CD14-positive monocyte (primary cell): ENCODE measurements around the gene SPTLC2. TPM values are rescaled to one million over a fixed set of nuclear protein-coding genes. Genes with fewer than 3 reads are reported as not detected.
A peak's percentile ranks its signal among the peaks of the same experiment; 100 is the strongest.

Source experiments
- DNase-seq, 3 donors: peaks; one replicate each; pipeline ENCODE4 v3.0.0-alpha.2; 2011 to 2022
- H2AFZ ChIP-seq: 2 replicates; pipeline ENCODE4 v1.6.0; 2012; ENCODE audit warnings: mild to moderate bottlenecking, low read depth, low read length, inconsistent platforms; ENCODE audit not compliant: insufficient read depth, poor library complexity, severe bottlenecking
- H3K27ac ChIP-seq, 2 donors: 1 replicate in 1 of 2; 2 replicates in 1 of 2; pipeline ENCODE4 v1.5.1; 2012 to 2013; ENCODE audit warnings: low read length in 2 of 2, control low read depth in 1 of 2, inconsistent platforms in 1 of 2, low read depth in 1 of 2, mild to moderate bottlenecking in 1 of 2
- H3K27me3 ChIP-seq, 2 donors: one replicate each; pipeline versions ENCODE4 v1.6.0 to v1.6.1; 2011 to 2013; ENCODE audit warnings: low read length in 2 of 2; ENCODE audit not compliant: control insufficient read depth in 2 of 2, insufficient read depth in 2 of 2
- H3K36me3 ChIP-seq, 2 donors: replicated peaks in 1 of 2; 1 replicate in 1 of 2; 2 replicates in 1 of 2; pipeline versions ENCODE4 v1.5.1 to v1.6.1; 2012 to 2013; ENCODE audit warnings: low read length in 2 of 2, control low read depth in 1 of 2, inconsistent platforms in 1 of 2, mild to moderate bottlenecking in 1 of 2; ENCODE audit not compliant: insufficient read depth in 2 of 2, control insufficient read depth in 1 of 2
- H3K4me1 ChIP-seq, 2 donors: 1 replicate in 1 of 2; 2 replicates in 1 of 2; pipeline versions ENCODE4 v1.5.1 to v1.6.1; 2012 to 2013; ENCODE audit warnings: low read length in 2 of 2, control low read depth in 1 of 2, inconsistent platforms in 1 of 2, mild to moderate bottlenecking in 1 of 2, moderate library complexity in 1 of 2; ENCODE audit not compliant: insufficient read depth in 2 of 2, control insufficient read depth in 1 of 2
- H3K4me2 ChIP-seq: replicated peaks from 2 replicates; pipeline ENCODE3; 2012; ENCODE audit warnings: low read length, moderate library complexity, mild to moderate bottlenecking; ENCODE audit not compliant: poor library complexity, severe bottlenecking; ENCODE audit errors: extremely low read depth
- H3K4me3 ChIP-seq, 3 experiments: fragments of 200-600 bp in 1 of 3; sonication (generic) in 1 of 3; replicated peaks in 1 of 3; 1 replicate in 2 of 3; 2 replicates in 1 of 3; pipeline ENCODE4 v1.5.1; 2011 to 2013; ENCODE audit warnings: low read length in 3 of 3, mild to moderate bottlenecking in 3 of 3, control low read depth in 2 of 3, low read depth in 2 of 3, inconsistent platforms in 1 of 3, moderate library complexity in 1 of 3
- H3K79me2 ChIP-seq: 2 replicates; pipeline ENCODE4 v1.6.0; 2012; ENCODE audit warnings: mild to moderate bottlenecking, control low read depth, inconsistent platforms, low read length, moderate library complexity; ENCODE audit not compliant: insufficient read depth
- H3K9ac ChIP-seq: 2 replicates; pipeline ENCODE4 v1.6.0; 2017; ENCODE audit warnings: low read length, mild to moderate bottlenecking; ENCODE audit not compliant: insufficient read depth, poor library complexity, severe bottlenecking
- H3K9me3 ChIP-seq, 2 donors: replicated peaks in 1 of 2; 1 replicate in 1 of 2; 2 replicates in 1 of 2; pipeline versions ENCODE4 v1.5.1 to v1.6.1; 2012 to 2013; ENCODE audit warnings: low read length in 2 of 2, control low read depth in 1 of 2; ENCODE audit not compliant: control insufficient read depth in 1 of 2, insufficient read depth in 1 of 2
- H4K20me1 ChIP-seq: 2 replicates; pipeline ENCODE4 v1.6.0; 2012; ENCODE audit warnings: mild to moderate bottlenecking, low read length, control low read depth, moderate library complexity; ENCODE audit not compliant: insufficient read depth
- H3K27ac Mint-ChIP-seq, 7 donors: one replicate each; pipeline ENCODE4 v1.8.0; 2020; ENCODE audit warnings: mild to moderate bottlenecking in 7 of 7, mixed read lengths in 7 of 7, moderate library complexity in 6 of 7, inconsistent platforms in 2 of 7
- H3K27me3 Mint-ChIP-seq, 3 donors: one replicate each; pipeline ENCODE4 v1.8.0; 2021 to 2022; ENCODE audit warnings: low read depth in 3 of 3, mild to moderate bottlenecking in 3 of 3, mixed read lengths in 3 of 3, moderate library complexity in 3 of 3, inconsistent platforms in 1 of 3
- H3K36me3 Mint-ChIP-seq, 2 donors: one replicate each; pipeline ENCODE4 v1.8.0; 2020; ENCODE audit warnings: mixed read lengths in 2 of 2, inconsistent platforms in 1 of 2, mild to moderate bottlenecking in 1 of 2
- H3K4me1 Mint-ChIP-seq: one replicate; pipeline ENCODE4 v1.8.0; 2020; ENCODE audit warnings: mild to moderate bottlenecking, mixed read lengths
- H3K4me3 Mint-ChIP-seq, 2 donors: one replicate each; pipeline ENCODE4 v1.8.0; 2020; ENCODE audit warnings: mild to moderate bottlenecking in 2 of 2, mixed read lengths in 2 of 2, moderate library complexity in 1 of 2
- H3K9me3 Mint-ChIP-seq, 7 donors: one replicate each; pipeline ENCODE4 v1.8.0; 2020 to 2022; ENCODE audit warnings: mixed read lengths in 7 of 7, mild to moderate bottlenecking in 6 of 7, moderate library complexity in 6 of 7, inconsistent platforms in 2 of 7
- WGBS: methylation state at CpG from one replicate; pipeline ENCODE4 v1.1.5; 2013; ENCODE audit warnings: missing lambda C conversion rate; ENCODE audit not compliant: insufficient coverage; 5-methylcytosine and 5-hydroxymethylcytosine counted together
- intact Hi-C, 2 donors: fragments of 100-400 bp; cut with micrococcal nuclease; formaldehyde crosslinking; loops; one replicate each; pipeline versions ENCODE4 v1.15.0 to v1.15.1; 2023
- polyA plus RNA-seq, 3 donors: library from polyadenylated mRNA; depleted of rRNA in 1 of 3; unstranded in 2 of 3; stranded (reverse) in 1 of 3; fragments of 300-500 nt in 2 of 3; fragments of >200 nt in 1 of 3; fragmentation: Illumina TruSeq in 2 of 3; gene quantifications; 1 replicate in 2 of 3; 2 replicates in 1 of 3; pipeline ENCODE4 v1.2.3, GENCODE V29; 2012 to 2021
- TF ChIP-seq, protein P1 (sequence below): fragments of 200-600 bp; IDR thresholded peaks from one replicate; pipeline ENCODE4 v1.8.0; 2022; ENCODE audit warnings: antibody characterized with exemption, mild to moderate bottlenecking

SPTLC2 gene
- polyA plus RNA-seq, 3 donors = 38.1 to 81.9 (median 73.1) TPM

DNA sequence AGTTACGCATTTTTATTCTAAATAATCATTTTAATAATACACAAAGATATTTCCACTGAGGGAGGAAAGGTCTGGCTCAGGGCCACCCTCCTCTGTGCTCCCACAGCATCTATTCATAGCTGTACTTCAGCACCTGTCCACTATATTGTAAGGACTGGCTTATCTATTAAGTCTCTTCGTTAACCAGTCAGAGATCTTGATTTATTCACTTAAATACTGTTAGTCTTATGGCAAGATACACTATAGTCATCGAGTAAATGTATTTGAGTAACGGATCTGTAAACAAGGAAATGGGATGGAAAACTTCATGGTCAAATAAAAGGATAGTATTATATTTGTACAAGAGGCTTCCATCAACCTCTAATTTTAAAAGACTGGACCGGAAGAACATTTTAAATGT is 54.6 kb downstream of the SPTLC2 start:
- H3K27ac ChIP-seq = peak overlapping the region in 1 of 2 donors; percentile 6
- Mint-ChIP-seq H3K36me3 (peaks cover 59 to 73% of the 10 kb centered on the region in 2 donors), H3K27me3 (peaks cover 0 to 2% (median 0%) of the 10 kb centered on the region in 3 donors), H3K9me3 (no peaks in the 10 kb centered on the region), H3K27ac (peak overlapping the region in 2 of 7 donors; percentile 15 to 48), H3K4me1 (peaks cover 52% of the 10 kb centered on the region), H3K4me3 (no peak overlapping the region)
- no peaks in the 10 kb centered on the region for H3K9me3 ChIP-seq
- H2AFZ ChIP-seq = no peak overlapping the region
- WGBS = no CpG with 5 or more reads among the region's 5 CpGs
- H4K20me1 ChIP-seq = no peaks in the 10 kb centered on the region
- peaks cover 46 to 53% of the 10 kb centered on the region in 2 donors for H3K4me1 ChIP-seq
- H3K9ac ChIP-seq = no peak overlapping the region
- H3K79me2 ChIP-seq = peaks cover 74% of the 10 kb centered on the region
- no peak for DNase-seq
- H3K4me2 ChIP-seq = no peak overlapping the region
- no peaks in the 10 kb centered on the region for H3K27me3 ChIP-seq
- H3K4me3 ChIP-seq = no peak overlapping the region
- peaks cover 48 to 65% of the 10 kb centered on the region in 2 donors for H3K36me3 ChIP-seq
- intact Hi-C loops = loop anchor here (10.0 kb wide), 1 partner anchor 53 kb away; the partner anchor contains the start of gene SPTLC2 (in 2 of the 2)
- TF ChIP-seq, protein P1, sequence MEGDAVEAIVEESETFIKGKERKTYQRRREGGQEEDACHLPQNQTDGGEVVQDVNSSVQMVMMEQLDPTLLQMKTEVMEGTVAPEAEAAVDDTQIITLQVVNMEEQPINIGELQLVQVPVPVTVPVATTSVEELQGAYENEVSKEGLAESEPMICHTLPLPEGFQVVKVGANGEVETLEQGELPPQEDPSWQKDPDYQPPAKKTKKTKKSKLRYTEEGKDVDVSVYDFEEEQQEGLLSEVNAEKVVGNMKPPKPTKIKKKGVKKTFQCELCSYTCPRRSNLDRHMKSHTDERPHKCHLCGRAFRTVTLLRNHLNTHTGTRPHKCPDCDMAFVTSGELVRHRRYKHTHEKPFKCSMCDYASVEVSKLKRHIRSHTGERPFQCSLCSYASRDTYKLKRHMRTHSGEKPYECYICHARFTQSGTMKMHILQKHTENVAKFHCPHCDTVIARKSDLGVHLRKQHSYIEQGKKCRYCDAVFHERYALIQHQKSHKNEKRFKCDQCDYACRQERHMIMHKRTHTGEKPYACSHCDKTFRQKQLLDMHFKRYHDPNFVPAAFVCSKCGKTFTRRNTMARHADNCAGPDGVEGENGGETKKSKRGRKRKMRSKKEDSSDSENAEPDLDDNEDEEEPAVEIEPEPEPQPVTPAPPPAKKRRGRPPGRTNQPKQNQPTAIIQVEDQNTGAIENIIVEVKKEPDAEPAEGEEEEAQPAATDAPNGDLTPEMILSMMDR = no peak

DNA sequence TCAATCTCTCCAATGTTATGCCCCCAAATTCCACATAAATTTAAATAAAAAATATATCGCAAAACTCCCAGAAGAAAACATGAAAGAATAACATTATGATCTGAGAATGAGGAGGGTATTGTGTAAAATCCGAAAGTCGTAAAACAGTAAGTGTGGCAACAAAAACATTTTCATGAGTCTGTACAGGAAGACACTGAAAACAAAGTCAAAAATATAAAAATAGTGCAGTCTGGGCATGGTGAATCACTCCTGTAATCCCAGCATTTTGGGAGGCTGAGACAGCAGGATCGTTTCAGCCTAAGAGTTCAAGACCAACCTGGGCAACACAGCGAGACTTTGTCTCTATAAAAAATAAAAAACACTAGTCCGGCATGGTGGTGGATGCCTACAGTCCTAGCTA is 57.1 kb downstream of the SPTLC2 start:
- H3K9ac ChIP-seq = no peak overlapping the region
- H2AFZ ChIP-seq = no peak overlapping the region
- TF ChIP-seq, protein P1 = no peak
- no peak overlapping the region for H3K4me3 Mint-ChIP-seq
- H3K79me2 ChIP-seq = peaks cover 95% of the 10 kb centered on the region
- no peaks in the 10 kb centered on the region for H3K9me3 ChIP-seq
- peaks cover 63 to 87% of the 10 kb centered on the region in 2 donors for H3K36me3 ChIP-seq
- H3K27ac ChIP-seq = peak overlapping the region in 1 of 2 donors; percentile 2
- H4K20me1 ChIP-seq = no peaks in the 10 kb centered on the region
- H3K36me3 Mint-ChIP-seq = peaks cover 82 to 96% of the 10 kb centered on the region in 2 donors
- intact Hi-C loops = loop anchor here in 1 of 2 donors (10.0 kb wide), 1 partner anchor 405 kb away; no protein-coding TSS in a partner anchor
- no peaks in the 10 kb centered on the region for H3K27me3 ChIP-seq
- H3K27me3 Mint-ChIP-seq = peaks cover 0 to 2% (median 2%) of the 10 kb centered on the region in 3 donors
- H3K27ac Mint-ChIP-seq = peak overlapping the region in 3 of 7 donors; percentile 52 to 69 (median 55)
- H3K9me3 Mint-ChIP-seq = no peaks in the 10 kb centered on the region
- DNase-seq = no peak
- 20% methylated on average over 1 of the region's 6 CpGs for WGBS
- H3K4me1 Mint-ChIP-seq = peaks cover 46% of the 10 kb centered on the region
- H3K4me2 ChIP-seq = no peak overlapping the region
- H3K4me3 ChIP-seq = no peak overlapping the region
- peaks cover 40 to 57% of the 10 kb centered on the region in 2 donors for H3K4me1 ChIP-seq
